Measurements from ENCODE around the gene SLC2A6. TPM values are rescaled to one million over a fixed set of nuclear protein-coding genes. Genes with fewer than 3 reads are reported as not detected.

The SLC2A6 gene
- total RNA-seq, 1 donor from 2014 or later: 8.7 TPM

DNA sequence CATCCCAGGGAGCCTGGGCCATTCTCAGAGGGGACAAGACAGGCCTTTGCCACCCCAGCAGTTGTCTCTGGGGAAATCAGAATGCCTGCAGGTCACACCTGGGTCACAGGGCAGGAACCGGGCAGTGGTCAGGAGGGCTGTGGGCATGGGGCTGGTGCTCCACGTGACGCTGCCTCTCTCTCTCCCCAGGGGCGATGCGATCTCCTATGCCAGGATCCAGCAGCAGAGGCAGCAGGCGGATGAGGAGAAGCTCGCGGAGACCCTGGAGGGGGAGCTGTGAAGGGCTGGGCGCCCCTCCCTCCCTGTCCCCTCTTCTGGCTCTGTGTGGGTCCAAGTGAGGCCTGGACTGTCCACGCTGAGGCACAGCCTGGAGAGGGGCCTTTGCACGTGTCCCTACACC, 10.5 kb downstream of the SLC2A6 start:
- Histone ChIP-seq H3K4me1 (no peaks in the 10 kb centered on the region), H3K4me3 (no peak overlapping the region), H3K27ac (no peak overlapping the region), H3K9me3 (no peaks in the 10 kb centered on the region), H3K36me3 (peaks cover 19 to 26% of the 10 kb centered on the region in 2 donors), H3K27me3 (no peaks in the 10 kb centered on the region)
- TF ChIP-seq, protein P1, sequence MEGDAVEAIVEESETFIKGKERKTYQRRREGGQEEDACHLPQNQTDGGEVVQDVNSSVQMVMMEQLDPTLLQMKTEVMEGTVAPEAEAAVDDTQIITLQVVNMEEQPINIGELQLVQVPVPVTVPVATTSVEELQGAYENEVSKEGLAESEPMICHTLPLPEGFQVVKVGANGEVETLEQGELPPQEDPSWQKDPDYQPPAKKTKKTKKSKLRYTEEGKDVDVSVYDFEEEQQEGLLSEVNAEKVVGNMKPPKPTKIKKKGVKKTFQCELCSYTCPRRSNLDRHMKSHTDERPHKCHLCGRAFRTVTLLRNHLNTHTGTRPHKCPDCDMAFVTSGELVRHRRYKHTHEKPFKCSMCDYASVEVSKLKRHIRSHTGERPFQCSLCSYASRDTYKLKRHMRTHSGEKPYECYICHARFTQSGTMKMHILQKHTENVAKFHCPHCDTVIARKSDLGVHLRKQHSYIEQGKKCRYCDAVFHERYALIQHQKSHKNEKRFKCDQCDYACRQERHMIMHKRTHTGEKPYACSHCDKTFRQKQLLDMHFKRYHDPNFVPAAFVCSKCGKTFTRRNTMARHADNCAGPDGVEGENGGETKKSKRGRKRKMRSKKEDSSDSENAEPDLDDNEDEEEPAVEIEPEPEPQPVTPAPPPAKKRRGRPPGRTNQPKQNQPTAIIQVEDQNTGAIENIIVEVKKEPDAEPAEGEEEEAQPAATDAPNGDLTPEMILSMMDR (IDR thresholded peaks at IDR 0.05): no peak
- intact Hi-C loops (cut with DNase I): no loop called here
- no peak for DNase-seq (ENCODE audit: low spot score in 2 of 2)

DNA sequence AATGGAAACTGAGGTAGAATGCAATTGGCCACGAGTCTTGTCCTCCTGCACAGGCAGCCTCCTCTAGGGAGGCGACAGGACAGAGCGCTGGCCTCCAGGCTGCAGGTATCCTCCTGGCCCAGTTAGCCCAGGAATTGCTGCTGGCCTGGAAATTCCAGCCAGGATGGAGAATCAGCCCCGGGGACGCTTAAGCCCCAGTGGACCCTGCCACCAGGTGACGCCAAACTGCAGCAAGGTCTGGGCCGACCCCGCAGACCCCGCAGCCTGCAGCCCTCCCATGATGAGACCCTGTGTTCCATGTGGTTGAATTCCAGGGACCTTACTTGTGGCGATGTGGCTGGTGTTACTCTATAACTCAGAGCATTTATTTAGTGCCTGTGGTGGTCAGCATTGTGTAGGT, 11.8 kb downstream of the SLC2A6 start:
- Histone ChIP-seq H3K9me3 (no peaks in the 10 kb centered on the region), H3K27me3 (no peaks in the 10 kb centered on the region), H3K36me3 (peaks cover 19 to 26% of the 10 kb centered on the region in 2 donors), H3K27ac (no peak overlapping the region), H3K4me3 (no peak overlapping the region), H3K4me1 (no peaks in the 10 kb centered on the region)
- intact Hi-C loops (cut with DNase I): no loop called here
- TF ChIP-seq, protein P1 (IDR thresholded peaks at IDR 0.05): no peak
- DNase-seq (ENCODE audit: low spot score in 2 of 2): no peak

- H3K4me3 ChIP-seq: no peak overlapping the region
- H3K9me3 ChIP-seq: no peaks in the 10 kb centered on the region
- no peak overlapping the region for H3K27ac ChIP-seq
- TF ChIP-seq, protein P1 (IDR thresholded peaks at IDR 0.05): no peak
- peaks cover 19 to 26% of the 10 kb centered on the region in 2 donors for H3K36me3 ChIP-seq
- intact Hi-C loops (cut with DNase I): no loop called here
- H3K4me1 ChIP-seq: peaks cover 0 to under 1% of the 10 kb centered on the region in 2 donors
- no peak for DNase-seq (ENCODE audit: low spot score in 2 of 2)
- no peaks in the 10 kb centered on the region for H3K27me3 ChIP-seq
Observed at GRCh38 chr9:133465984-133466383, 12.9 kb downstream of the SLC2A6 start.

DNA sequence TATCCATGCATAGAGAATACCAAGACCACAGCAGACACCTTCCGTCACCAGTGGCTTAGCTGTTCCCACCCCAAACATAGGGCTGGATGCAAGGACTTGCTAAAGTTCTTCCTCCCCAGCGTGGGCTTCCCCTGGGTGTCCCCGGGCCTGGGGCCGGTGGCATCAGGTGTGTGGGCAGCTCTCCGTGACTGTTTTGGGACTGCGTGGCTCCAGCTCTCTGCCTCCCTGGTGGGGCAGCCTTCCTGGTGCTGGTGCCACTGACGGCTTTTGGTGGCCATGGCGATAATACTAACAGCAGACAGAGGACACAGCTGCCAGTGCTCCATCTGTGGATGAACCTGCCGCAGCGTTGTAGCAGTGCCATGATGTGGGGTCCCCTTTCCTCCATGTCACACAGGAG, 14.3 kb downstream of the SLC2A6 start:
- Histone ChIP-seq H3K27me3 (no peaks in the 10 kb centered on the region), H3K9me3 (no peaks in the 10 kb centered on the region), H3K27ac (no peak overlapping the region), H3K4me1 (peaks cover 0 to 7% of the 10 kb centered on the region in 2 donors), H3K4me3 (no peak overlapping the region), H3K36me3 (peaks cover 19 to 25% of the 10 kb centered on the region in 2 donors)
- TF ChIP-seq, protein P1 (IDR thresholded peaks at IDR 0.05): no peak
- intact Hi-C loops (cut with DNase I): no loop called here
- DNase-seq (ENCODE audit: low spot score in 2 of 2): no peak

- Histone ChIP-seq H3K9me3 (no peaks in the 10 kb centered on the region), H3K27me3 (no peaks in the 10 kb centered on the region), H3K36me3 (peaks cover 17 to 19% of the 10 kb centered on the region in 2 donors), H3K4me1 (peaks cover 0 to 9% of the 10 kb centered on the region in 2 donors), H3K4me3 (no peak overlapping the region), H3K27ac (no peak overlapping the region)
- no peak for DNase-seq (ENCODE audit: low spot score in 2 of 2)
- TF ChIP-seq, protein P1 (IDR thresholded peaks at IDR 0.05): no peak
- intact Hi-C loops (cut with DNase I): no loop called here
Observed at GRCh38 chr9:133463864-133464615, 14.9 kb downstream of the SLC2A6 start.
